Fibroblast of upper back skin (primary cell): ENCODE data around the gene DNMT3A.
"Not testable (repeated sequence)": the region's sequence is repeated elsewhere in the genome, so short reads cannot be mapped to it uniquely, and the experiment has no call there.

Experiments
- DNase-seq: peaks from one replicate; pipeline ENCODE4 v3.0.0-alpha.2; 2013

Gene DNMT3A

GRCh38 chr2:25229279-25230197 lies 112.2 kb downstream of the DNMT3A start:
- peak; percentile 34 for DNase-seq

- DNase-seq = peak; percentile 81
Observed at GRCh38 chr2:25228848-25229278, 112.9 kb downstream of the DNMT3A start.

GRCh38 chr2:25227576-25227975 lies 114.1 kb downstream of the DNMT3A start:
- DNase-seq = no peak

- no peak for DNase-seq
Observed at GRCh38 chr2:25226827-25227226, 114.9 kb downstream of the DNMT3A start.

GRCh38 chr2:25222477-25223121 lies 119.1 kb downstream of the DNMT3A start:
- no peak for DNase-seq

- no peak for DNase-seq
Observed at GRCh38 chr2:25221579-25221978, 120.1 kb downstream of the DNMT3A start.

GRCh38 chr2:25220313-25220712 lies 121.4 kb downstream of the DNMT3A start:
- no peak for DNase-seq

GRCh38 chr2:25219621-25220020 lies 122.1 kb downstream of the DNMT3A start:
- no peak for DNase-seq

GRCh38 chr2:25218100-25218499 lies 123.6 kb downstream of the DNMT3A start:
- DNase-seq = no peak

- DNase-seq = peak; percentile 80
Observed at GRCh38 chr2:25215948-25216679, 125.6 kb downstream of the DNMT3A start.

- DNase-seq = no peak
Observed at GRCh38 chr2:25215232-25215631, 126.5 kb downstream of the DNMT3A start.

- DNase-seq = no peak
Observed at GRCh38 chr2:25213229-25213628, 128.5 kb downstream of the DNMT3A start.

GRCh38 chr2:25210923-25211322 lies 130.8 kb downstream of the DNMT3A start:
- DNase-seq = not testable (repeated sequence)

GRCh38 chr2:25207078-25207545 lies 134.6 kb downstream of the DNMT3A start:
- DNase-seq = no peak

- DNase-seq = no peak
Observed at GRCh38 chr2:25204190-25204838, 137.4 kb downstream of the DNMT3A start.

GRCh38 chr2:25202275-25202674 lies 139.4 kb downstream of the DNMT3A start:
- no peak for DNase-seq

- DNase-seq = no peak
Observed at GRCh38 chr2:25201794-25202193, 139.9 kb downstream of the DNMT3A start.

- DNase-seq = no peak
Observed at GRCh38 chr2:25201265-25201664, 140.5 kb downstream of the DNMT3A start.

GRCh38 chr2:25198576-25198975 lies 143.1 kb downstream of the DNMT3A start:
- no peak for DNase-seq

GRCh38 chr2:25198209-25198525 lies 143.6 kb downstream of the DNMT3A start:
- no peak for DNase-seq

GRCh38 chr2:25197336-25198208 lies 144.2 kb downstream of the DNMT3A start:
- peak; percentile 57 for DNase-seq

- DNase-seq = no peak
Observed at GRCh38 chr2:25194576-25195122, 147.1 kb downstream of the DNMT3A start.
